Muscle layer of colon (tissue), 2 donors: ENCODE measurements around the gene RARA.
"Not testable (repeated sequence)": the region's sequence is repeated elsewhere in the genome, so short reads cannot be mapped to it uniquely, and the experiment has no call there.

Source experiments
- H3K27ac ChIP-seq: one replicate; pipeline ENCODE4 v1.7.0; 2013; ENCODE audit warnings: low read depth, mild to moderate bottlenecking, low read length, moderate library complexity
- H3K27me3 ChIP-seq, 2 donors: one replicate each; pipeline ENCODE4 v1.7.0; 2013; ENCODE audit warnings: low read length in 2 of 2, mild to moderate bottlenecking in 2 of 2; ENCODE audit not compliant: insufficient read depth in 2 of 2, control insufficient read depth in 1 of 2
- H3K36me3 ChIP-seq: one replicate; pipeline ENCODE4 v1.7.0; 2013; ENCODE audit warnings: mild to moderate bottlenecking, low read length; ENCODE audit not compliant: insufficient read depth
- H3K4me1 ChIP-seq: one replicate; pipeline ENCODE4 v1.7.0; 2013; ENCODE audit warnings: mild to moderate bottlenecking, low read length; ENCODE audit not compliant: insufficient read depth
- H3K4me3 ChIP-seq, 2 donors: one replicate each; pipeline ENCODE4 v1.7.0; 2013; ENCODE audit warnings: low read length in 2 of 2, low read depth in 1 of 2, mild to moderate bottlenecking in 1 of 2, moderate library complexity in 1 of 2
- H3K9ac ChIP-seq: one replicate; pipeline ENCODE4 v1.7.0; 2013; ENCODE audit warnings: low read length
- H3K9me3 ChIP-seq: one replicate; pipeline ENCODE4 v1.7.0; 2013; ENCODE audit warnings: mild to moderate bottlenecking, low read length
- donor health status: abdominal sarcoma.
- donor health status: Adenocarcinoma of cecum.

Gene RARA

GRCh38 chr17:40371261-40371929 lies 62.4 kb downstream of the RARA start:
- no peak overlapping the region for H3K9ac ChIP-seq
- no peaks in the 10 kb centered on the region for H3K9me3 ChIP-seq
- H3K4me3 ChIP-seq = no peak overlapping the region
- no peaks in the 10 kb centered on the region for H3K27me3 ChIP-seq
- no peak overlapping the region for H3K27ac ChIP-seq
- no peaks in the 10 kb centered on the region for H3K36me3 ChIP-seq
- no peaks in the 10 kb centered on the region for H3K4me1 ChIP-seq

GRCh38 chr17:40372031-40372430 lies 63.1 kb downstream of the RARA start:
- Histone ChIP-seq H3K9ac (no peak overlapping the region), H3K4me1 (no peaks in the 10 kb centered on the region), H3K4me3 (no peak overlapping the region), H3K27ac (no peak overlapping the region), H3K27me3 (no peaks in the 10 kb centered on the region), H3K36me3 (no peaks in the 10 kb centered on the region), H3K9me3 (no peaks in the 10 kb centered on the region)

GRCh38 chr17:40372644-40373043 lies 63.7 kb downstream of the RARA start:
- not testable (repeated sequence) for H3K9me3 ChIP-seq, H3K36me3 ChIP-seq, H3K4me1 ChIP-seq, H3K9ac ChIP-seq, H3K4me3 ChIP-seq, H3K27me3 ChIP-seq, H3K27ac ChIP-seq

GRCh38 chr17:40373324-40373723 lies 64.3 kb downstream of the RARA start:
- Histone ChIP-seq H3K27me3 (no peaks in the 10 kb centered on the region), H3K36me3 (no peaks in the 10 kb centered on the region), H3K4me1 (no peaks in the 10 kb centered on the region), H3K9ac (no peak overlapping the region), H3K9me3 (no peaks in the 10 kb centered on the region), H3K27ac (no peak overlapping the region), H3K4me3 (no peak overlapping the region)

DNA sequence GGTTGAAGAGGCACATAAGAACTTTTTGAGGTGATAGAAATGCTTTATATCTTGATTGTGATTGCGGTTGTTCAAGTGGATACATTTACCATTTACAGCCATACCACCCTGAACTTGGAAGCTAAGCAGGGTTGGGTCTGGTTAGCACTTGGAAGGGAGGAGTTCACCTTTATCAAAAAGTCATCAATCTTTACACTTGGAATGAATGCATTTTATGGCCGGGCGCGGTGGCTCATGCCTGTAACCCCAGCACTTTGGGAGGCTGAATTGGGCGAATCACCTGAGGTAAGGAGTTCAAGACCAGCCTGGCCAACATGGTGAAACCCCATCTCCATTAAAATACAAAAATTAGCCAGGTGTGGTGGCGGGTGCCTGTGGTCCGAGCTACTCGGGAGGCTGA lies 65.0 kb downstream of the RARA start:
- no peak overlapping the region for H3K4me3 ChIP-seq
- no peak overlapping the region for H3K27ac ChIP-seq
- no peaks in the 10 kb centered on the region for H3K4me1 ChIP-seq
- no peaks in the 10 kb centered on the region for H3K36me3 ChIP-seq
- H3K9ac ChIP-seq = no peak overlapping the region
- no peaks in the 10 kb centered on the region for H3K9me3 ChIP-seq
- H3K27me3 ChIP-seq = no peaks in the 10 kb centered on the region

DNA sequence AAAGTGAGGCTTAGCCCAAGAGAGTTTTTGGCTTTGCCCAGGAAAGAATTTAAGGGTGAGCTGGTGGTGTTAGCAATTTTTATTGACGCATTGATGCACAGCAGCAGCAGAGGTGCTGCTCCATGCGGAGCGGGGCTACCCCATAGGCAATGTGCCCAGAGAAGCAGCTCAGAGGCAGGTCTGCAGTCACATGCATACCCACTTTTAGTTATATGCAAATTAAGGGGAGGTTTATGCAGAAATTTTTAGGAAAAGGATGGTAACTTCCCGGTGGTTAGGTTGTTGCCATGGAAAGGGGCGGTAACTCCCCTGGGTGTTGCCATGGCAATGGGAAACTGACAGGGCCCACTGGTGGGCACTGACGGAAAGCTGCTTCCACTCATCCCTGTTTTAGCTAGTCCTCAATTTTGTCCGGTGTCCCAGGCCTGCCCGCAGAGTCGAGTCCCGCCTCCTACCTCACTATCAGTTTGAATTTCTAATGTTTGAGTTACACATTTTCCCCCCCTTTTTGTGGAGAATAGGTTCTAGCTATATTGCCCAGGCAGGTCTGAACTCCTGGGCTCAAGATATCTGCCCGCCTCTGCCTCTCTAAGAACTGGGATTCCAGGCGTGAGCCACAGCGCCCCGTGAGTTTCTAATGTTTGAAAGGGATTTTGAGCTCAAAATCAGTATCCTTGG lies 66.0 kb downstream of the RARA start:
- H3K9ac ChIP-seq = no peak overlapping the region
- no peaks in the 10 kb centered on the region for H3K27me3 ChIP-seq
- no peak overlapping the region for H3K27ac ChIP-seq
- H3K9me3 ChIP-seq = no peaks in the 10 kb centered on the region
- no peaks in the 10 kb centered on the region for H3K4me1 ChIP-seq
- H3K36me3 ChIP-seq = no peaks in the 10 kb centered on the region
- H3K4me3 ChIP-seq = no peak overlapping the region

DNA sequence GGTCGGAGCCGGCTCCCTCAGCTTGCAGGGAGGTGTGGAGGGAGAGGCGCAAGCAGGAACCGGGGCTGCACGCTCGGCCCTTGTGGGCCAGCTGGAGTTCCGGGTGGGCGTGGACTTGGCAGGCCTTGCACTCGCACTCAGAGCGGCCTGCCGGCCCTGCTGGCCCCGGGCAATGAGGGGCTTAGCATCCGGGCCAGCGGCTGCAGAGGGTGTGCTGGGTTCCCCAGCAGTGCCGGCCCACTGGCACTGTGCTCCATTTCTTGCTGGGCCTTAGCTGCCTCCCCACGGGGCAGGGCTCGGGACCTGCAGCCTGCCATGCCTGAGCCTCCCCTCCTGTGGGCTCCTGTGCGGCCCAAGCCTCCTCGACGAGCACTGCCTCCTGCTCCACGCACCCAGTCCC lies 66.8 kb downstream of the RARA start:
- not testable (repeated sequence) for H3K4me1 ChIP-seq, H3K27me3 ChIP-seq, H3K9ac ChIP-seq, H3K27ac ChIP-seq, H3K4me3 ChIP-seq, H3K36me3 ChIP-seq, H3K9me3 ChIP-seq

GRCh38 chr17:40376541-40376940 lies 67.6 kb downstream of the RARA start:
- not testable (repeated sequence) for H3K4me1 ChIP-seq, H3K9ac ChIP-seq, H3K4me3 ChIP-seq

GRCh38 chr17:40377832-40378231 lies 68.9 kb downstream of the RARA start:
- Histone ChIP-seq H3K4me3 (no peak overlapping the region), H3K9ac (no peak overlapping the region), H3K36me3 (no peaks in the 10 kb centered on the region), H3K27ac (no peak overlapping the region), H3K9me3 (no peaks in the 10 kb centered on the region), H3K27me3 (no peaks in the 10 kb centered on the region), H3K4me1 (no peaks in the 10 kb centered on the region)

More at GRCh38 chr17:40376541-40376940, 67.6 kb downstream of the RARA start:
- not testable (repeated sequence) for H3K36me3 ChIP-seq, H3K27me3 ChIP-seq, H3K27ac ChIP-seq, H3K9me3 ChIP-seq

GRCh38 chr17:40378966-40379365 lies 70.0 kb downstream of the RARA start:
- Histone ChIP-seq H3K4me3 (no peak overlapping the region), H3K36me3 (no peaks in the 10 kb centered on the region), H3K9ac (no peak overlapping the region), H3K4me1 (no peaks in the 10 kb centered on the region), H3K27ac (no peak overlapping the region), H3K27me3 (no peaks in the 10 kb centered on the region), H3K9me3 (no peaks in the 10 kb centered on the region)

DNA sequence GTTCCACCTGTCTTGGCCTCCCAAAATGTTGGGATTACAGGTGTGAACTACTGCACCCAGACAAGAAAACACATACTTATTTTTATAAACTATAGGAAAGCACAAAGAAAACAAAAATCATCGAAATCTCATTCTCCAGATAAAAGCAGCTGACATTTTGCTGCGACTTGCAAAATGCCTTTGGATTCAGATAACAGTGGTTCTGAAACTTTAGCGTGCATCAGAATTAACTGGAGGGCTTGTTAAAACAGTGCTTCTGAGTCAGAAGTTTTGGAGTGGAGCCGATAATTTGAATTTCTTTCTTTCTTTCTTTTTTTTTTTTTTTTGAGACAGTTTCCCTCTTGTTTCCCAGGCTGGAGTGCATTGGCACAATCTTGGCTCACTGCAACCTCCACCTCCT lies 73.3 kb downstream of the RARA start:
- H3K9me3 ChIP-seq = no peaks in the 10 kb centered on the region
- H3K4me3 ChIP-seq = no peak overlapping the region
- no peaks in the 10 kb centered on the region for H3K36me3 ChIP-seq
- H3K27me3 ChIP-seq = no peaks in the 10 kb centered on the region
- H3K4me1 ChIP-seq = no peaks in the 10 kb centered on the region
- H3K27ac ChIP-seq = no peak overlapping the region
- no peak overlapping the region for H3K9ac ChIP-seq

DNA sequence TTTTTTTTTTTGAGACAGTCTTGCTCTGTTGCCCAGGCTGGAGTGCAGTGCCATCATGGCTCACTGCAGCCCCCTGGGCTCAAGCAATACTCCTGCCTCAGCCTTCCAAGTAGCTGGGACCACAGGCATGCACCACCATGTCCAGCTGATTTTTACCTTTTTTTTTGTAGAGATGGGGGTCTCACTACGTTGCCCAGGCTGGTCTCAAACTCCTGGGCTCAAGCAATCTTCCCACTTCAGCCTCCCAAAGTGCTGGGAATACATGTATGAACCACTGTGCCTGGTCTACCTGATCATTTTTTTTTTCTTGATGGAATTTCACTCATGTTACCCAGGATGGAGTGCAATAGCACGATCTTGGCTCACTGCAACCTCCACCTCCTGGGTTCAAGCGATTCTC lies 77.6 kb downstream of the RARA start:
- H3K9ac ChIP-seq, H3K36me3 ChIP-seq, H3K27me3 ChIP-seq, H3K4me3 ChIP-seq, H3K9me3 ChIP-seq, H3K4me1 ChIP-seq, H3K27ac ChIP-seq: not testable (repeated sequence)
